ENCODE results near the gene ITGB3BP.

The ITGB3BP gene

GRCh38 chr1:63442141-63442475, 80.9 kb downstream of the ITGB3BP start:
- Histone ChIP-seq H3K9me3 (ENCODE audit: insufficient read depth, low read length) (no peaks in the 10 kb centered on the region), H3K4me2 (ENCODE audit: low read depth, low read length, poor library complexity, severe bottlenecking) (no peak overlapping the region), H3K9ac (ENCODE audit: low read length) (no peak overlapping the region), H3K36me3 (ENCODE audit: low read length) (peaks cover 4% of the 10 kb centered on the region; the same call in 1 of the 2 replicates), H3F3A (ENCODE audit: insufficient read depth) (peaks cover 22% of the 10 kb centered on the region), H3K9me2 (replicated peaks; ENCODE audit: insufficient read depth, low read length) (no peaks in the 10 kb centered on the region), H3K27ac (ENCODE audit: low read depth, low read length) (peak overlapping the region; percentile 79), H3K27me3 (ENCODE audit: low read length) (no peaks in the 10 kb centered on the region), H3K4me3 (ENCODE audit: insufficient read depth, low read length, poor library complexity, severe bottlenecking) (no peak overlapping the region), H4K20me1 (ENCODE audit: low read depth, low read length) (no peaks in the 10 kb centered on the region), H3K79me2 (ENCODE audit: insufficient read depth, low read length) (no peaks in the 10 kb centered on the region), H2AFZ (ENCODE audit: low read depth, low read length, severe bottlenecking) (no peak overlapping the region)
- TF ChIP-seq, protein P1, sequence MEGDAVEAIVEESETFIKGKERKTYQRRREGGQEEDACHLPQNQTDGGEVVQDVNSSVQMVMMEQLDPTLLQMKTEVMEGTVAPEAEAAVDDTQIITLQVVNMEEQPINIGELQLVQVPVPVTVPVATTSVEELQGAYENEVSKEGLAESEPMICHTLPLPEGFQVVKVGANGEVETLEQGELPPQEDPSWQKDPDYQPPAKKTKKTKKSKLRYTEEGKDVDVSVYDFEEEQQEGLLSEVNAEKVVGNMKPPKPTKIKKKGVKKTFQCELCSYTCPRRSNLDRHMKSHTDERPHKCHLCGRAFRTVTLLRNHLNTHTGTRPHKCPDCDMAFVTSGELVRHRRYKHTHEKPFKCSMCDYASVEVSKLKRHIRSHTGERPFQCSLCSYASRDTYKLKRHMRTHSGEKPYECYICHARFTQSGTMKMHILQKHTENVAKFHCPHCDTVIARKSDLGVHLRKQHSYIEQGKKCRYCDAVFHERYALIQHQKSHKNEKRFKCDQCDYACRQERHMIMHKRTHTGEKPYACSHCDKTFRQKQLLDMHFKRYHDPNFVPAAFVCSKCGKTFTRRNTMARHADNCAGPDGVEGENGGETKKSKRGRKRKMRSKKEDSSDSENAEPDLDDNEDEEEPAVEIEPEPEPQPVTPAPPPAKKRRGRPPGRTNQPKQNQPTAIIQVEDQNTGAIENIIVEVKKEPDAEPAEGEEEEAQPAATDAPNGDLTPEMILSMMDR (IDR thresholded peaks at IDR 0.05; ENCODE audit: insufficient read depth, low read length, poor library complexity, severe bottlenecking): no peak
- TF ChIP-seq EZH2phosphoT487 (conservative IDR thresholded peaks at IDR 0.05; ENCODE audit: low read length): no peak

DNA sequence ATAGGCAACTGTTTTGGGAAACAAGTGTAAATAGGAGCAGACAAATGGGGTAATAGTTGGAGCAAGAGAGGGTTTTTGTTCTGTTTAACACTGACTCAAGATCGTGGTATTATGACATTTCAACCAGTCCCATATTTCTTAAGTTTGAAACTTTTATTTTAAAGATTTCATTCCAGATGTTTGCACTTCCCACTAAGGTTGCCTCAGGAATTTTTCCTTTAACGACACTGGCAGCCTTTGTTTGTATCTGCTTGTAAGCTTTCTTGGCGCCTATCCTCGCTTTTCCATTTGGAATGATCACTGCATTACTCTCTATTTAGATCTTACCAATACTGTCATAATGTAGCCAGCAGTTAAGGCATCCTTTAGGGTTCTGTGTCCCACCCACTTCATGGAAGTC, 87.9 kb downstream of the ITGB3BP start:
- TF ChIP-seq, protein P1 (IDR thresholded peaks at IDR 0.05; ENCODE audit: insufficient read depth, low read length, poor library complexity, severe bottlenecking): no peak
- no peak for TF ChIP-seq EZH2phosphoT487 (conservative IDR thresholded peaks at IDR 0.05; ENCODE audit: low read length)
- Histone ChIP-seq H3K4me2 (ENCODE audit: low read depth, low read length, poor library complexity, severe bottlenecking) (no peak overlapping the region), H3K79me2 (ENCODE audit: insufficient read depth, low read length) (no peaks in the 10 kb centered on the region), H3K36me3 (ENCODE audit: low read length) (peaks cover 17% of the 10 kb centered on the region; the same call in 1 of the 2 replicates), H3F3A (ENCODE audit: insufficient read depth) (peaks cover 11% of the 10 kb centered on the region), H3K9me2 (replicated peaks; ENCODE audit: insufficient read depth, low read length) (no peaks in the 10 kb centered on the region), H3K9me3 (ENCODE audit: insufficient read depth, low read length) (no peaks in the 10 kb centered on the region), H3K27me3 (ENCODE audit: low read length) (no peaks in the 10 kb centered on the region), H3K4me3 (ENCODE audit: insufficient read depth, low read length, poor library complexity, severe bottlenecking) (no peak overlapping the region), H3K9ac (ENCODE audit: low read length) (no peak overlapping the region), H4K20me1 (ENCODE audit: low read depth, low read length) (no peaks in the 10 kb centered on the region), H3K27ac (ENCODE audit: low read depth, low read length) (no peak overlapping the region), H2AFZ (ENCODE audit: low read depth, low read length, severe bottlenecking) (no peak overlapping the region)

DNA sequence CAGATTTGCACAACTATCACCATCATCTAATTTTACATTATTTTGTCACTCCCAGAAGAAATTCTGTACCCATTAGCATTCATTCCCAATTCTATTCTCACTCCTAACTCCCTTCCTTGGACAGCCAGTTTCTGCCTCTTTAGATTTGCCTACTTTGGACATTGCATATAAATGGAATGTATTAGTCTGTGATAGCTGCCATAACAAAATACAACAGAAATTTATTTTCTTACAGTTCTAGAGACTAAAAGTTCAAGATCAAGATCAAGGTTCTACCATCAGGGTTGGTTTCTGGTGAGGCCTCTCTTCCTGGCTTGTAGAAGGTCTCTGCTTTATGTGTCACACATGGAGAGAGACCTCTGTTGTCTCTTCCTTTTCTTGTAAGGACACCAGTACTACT, 93.7 kb downstream of the ITGB3BP start:
- H3K9me3 ChIP-seq (ENCODE audit: insufficient read depth, low read length): no peaks in the 10 kb centered on the region
- H3K9me2 ChIP-seq (replicated peaks; ENCODE audit: insufficient read depth, low read length): no peaks in the 10 kb centered on the region
- H4K20me1 ChIP-seq (ENCODE audit: low read depth, low read length): no peaks in the 10 kb centered on the region
- H3K4me2 ChIP-seq (ENCODE audit: low read depth, low read length, poor library complexity, severe bottlenecking): no peak overlapping the region
- no peak overlapping the region for H3K4me3 ChIP-seq (ENCODE audit: insufficient read depth, low read length, poor library complexity, severe bottlenecking)
- no peak overlapping the region for H3K9ac ChIP-seq (ENCODE audit: low read length)
- peaks cover 26% of the 10 kb centered on the region for H3K36me3 ChIP-seq (ENCODE audit: low read length)
- no peaks in the 10 kb centered on the region for H3K79me2 ChIP-seq (ENCODE audit: insufficient read depth, low read length)
- no peaks in the 10 kb centered on the region for H3F3A ChIP-seq (ENCODE audit: insufficient read depth)
- no peak overlapping the region for H3K27ac ChIP-seq (ENCODE audit: low read depth, low read length)
- H2AFZ ChIP-seq (ENCODE audit: low read depth, low read length, severe bottlenecking): no peak overlapping the region
- no peaks in the 10 kb centered on the region for H3K27me3 ChIP-seq (ENCODE audit: low read length)
- TF ChIP-seq, protein P1 (IDR thresholded peaks at IDR 0.05; ENCODE audit: insufficient read depth, low read length, poor library complexity, severe bottlenecking): no peak

GRCh38 chr1:63428815-63429214, 94.2 kb downstream of the ITGB3BP start:
- Histone ChIP-seq H3K27ac (ENCODE audit: low read depth, low read length) (no peak overlapping the region), H4K20me1 (ENCODE audit: low read depth, low read length) (no peaks in the 10 kb centered on the region), H3K9me2 (replicated peaks; ENCODE audit: insufficient read depth, low read length) (no peaks in the 10 kb centered on the region), H3K4me2 (ENCODE audit: low read depth, low read length, poor library complexity, severe bottlenecking) (no peak overlapping the region), H3K27me3 (ENCODE audit: low read length) (no peaks in the 10 kb centered on the region), H3F3A (ENCODE audit: insufficient read depth) (no peaks in the 10 kb centered on the region), H3K79me2 (ENCODE audit: insufficient read depth, low read length) (no peaks in the 10 kb centered on the region), H3K9ac (ENCODE audit: low read length) (no peak overlapping the region), H3K4me3 (ENCODE audit: insufficient read depth, low read length, poor library complexity, severe bottlenecking) (no peak overlapping the region), H2AFZ (ENCODE audit: low read depth, low read length, severe bottlenecking) (no peak overlapping the region), H3K9me3 (ENCODE audit: insufficient read depth, low read length) (no peaks in the 10 kb centered on the region), H3K36me3 (ENCODE audit: low read length) (peaks cover 26% of the 10 kb centered on the region)
- TF ChIP-seq, protein P1 (IDR thresholded peaks at IDR 0.05; ENCODE audit: insufficient read depth, low read length, poor library complexity, severe bottlenecking): no peak
- no peak for TF ChIP-seq EZH2phosphoT487 (conservative IDR thresholded peaks at IDR 0.05; ENCODE audit: low read length)
